AG09319 (cell line): ENCODE measurements around the gene ERC1.

Source experiments
- DNase-seq: peaks from one replicate; pipeline ENCODE4 v3.0.0-alpha.2; 2010; ENCODE audit warnings: low read depth; ENCODE audit errors: extremely low read depth
- TF ChIP-seq, protein P1 (sequence below): IDR thresholded peaks from 2 replicates; pipeline ENCODE4 v1.5.1; 2011; ENCODE audit warnings: low read depth, mild to moderate bottlenecking, inconsistent platforms, low read length, moderate library complexity

Gene ERC1

DNA sequence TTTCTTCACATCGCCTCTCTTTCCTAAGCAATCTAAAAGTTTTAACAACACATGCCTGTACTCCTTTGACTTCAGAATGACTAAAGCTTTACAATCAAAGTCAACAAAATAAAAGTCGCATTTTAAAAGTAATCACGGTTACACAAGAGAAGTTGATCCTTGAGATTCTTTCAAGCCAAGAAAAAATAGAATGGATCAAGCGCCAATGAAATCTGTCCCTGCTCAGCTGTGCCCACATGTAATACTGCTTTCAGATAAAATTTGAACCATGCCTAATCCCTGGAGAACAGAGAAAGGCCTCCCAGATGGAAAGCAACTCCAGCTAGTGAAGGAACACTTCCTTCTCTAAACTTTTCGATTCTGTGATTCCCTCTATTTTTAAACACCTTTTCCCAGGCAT, 490.3 kb downstream of the ERC1 start:
- DNase-seq = no peak
- TF ChIP-seq, protein P1, sequence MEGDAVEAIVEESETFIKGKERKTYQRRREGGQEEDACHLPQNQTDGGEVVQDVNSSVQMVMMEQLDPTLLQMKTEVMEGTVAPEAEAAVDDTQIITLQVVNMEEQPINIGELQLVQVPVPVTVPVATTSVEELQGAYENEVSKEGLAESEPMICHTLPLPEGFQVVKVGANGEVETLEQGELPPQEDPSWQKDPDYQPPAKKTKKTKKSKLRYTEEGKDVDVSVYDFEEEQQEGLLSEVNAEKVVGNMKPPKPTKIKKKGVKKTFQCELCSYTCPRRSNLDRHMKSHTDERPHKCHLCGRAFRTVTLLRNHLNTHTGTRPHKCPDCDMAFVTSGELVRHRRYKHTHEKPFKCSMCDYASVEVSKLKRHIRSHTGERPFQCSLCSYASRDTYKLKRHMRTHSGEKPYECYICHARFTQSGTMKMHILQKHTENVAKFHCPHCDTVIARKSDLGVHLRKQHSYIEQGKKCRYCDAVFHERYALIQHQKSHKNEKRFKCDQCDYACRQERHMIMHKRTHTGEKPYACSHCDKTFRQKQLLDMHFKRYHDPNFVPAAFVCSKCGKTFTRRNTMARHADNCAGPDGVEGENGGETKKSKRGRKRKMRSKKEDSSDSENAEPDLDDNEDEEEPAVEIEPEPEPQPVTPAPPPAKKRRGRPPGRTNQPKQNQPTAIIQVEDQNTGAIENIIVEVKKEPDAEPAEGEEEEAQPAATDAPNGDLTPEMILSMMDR = no peak

DNA sequence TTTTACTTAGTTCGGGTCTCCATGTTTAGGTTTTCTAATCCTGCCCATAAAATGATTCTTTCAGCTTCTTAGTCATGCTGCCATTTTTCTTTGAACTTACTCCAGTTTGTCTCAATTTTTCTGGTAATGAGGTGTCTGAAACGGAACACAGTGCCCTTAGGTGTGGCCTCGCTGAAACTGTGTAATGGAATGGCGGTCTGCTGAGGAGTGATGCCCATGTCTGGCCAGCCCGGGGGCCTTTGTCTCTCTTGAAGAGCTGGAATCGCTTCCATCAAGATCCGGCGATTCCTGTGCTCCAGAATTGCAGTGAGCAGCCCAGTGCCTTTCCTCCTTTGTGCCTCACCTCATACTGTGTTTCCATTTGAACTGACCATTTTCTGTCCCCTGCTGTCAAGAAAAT, 490.9 kb downstream of the ERC1 start:
- TF ChIP-seq, protein P1 = no peak
- DNase-seq = no peak

DNA sequence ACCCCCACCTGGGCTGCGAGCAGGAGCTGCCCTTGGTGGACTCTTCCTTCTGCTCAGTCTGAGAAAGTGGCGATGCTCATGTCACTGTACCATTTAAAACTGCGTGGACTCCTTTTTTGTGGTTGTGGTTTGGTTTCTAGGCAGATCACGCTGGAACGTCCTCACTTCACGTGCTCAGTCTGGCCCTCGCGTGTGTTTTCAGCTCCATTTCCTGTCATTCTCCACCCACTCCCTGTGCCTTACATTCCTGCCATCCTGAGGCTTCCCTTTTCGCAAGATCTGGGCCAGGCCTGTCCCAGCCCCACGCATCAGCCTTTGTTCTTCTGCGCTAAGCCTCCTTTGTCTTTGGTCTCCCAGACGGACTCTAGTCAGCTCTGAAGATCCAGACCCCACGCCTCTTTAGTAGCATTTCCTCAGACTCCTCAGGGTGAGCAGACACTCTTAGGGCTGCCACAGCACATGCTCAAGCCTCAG, 497.9 kb downstream of the ERC1 start:
- no peak for DNase-seq
- TF ChIP-seq, protein P1 = no peak

DNA sequence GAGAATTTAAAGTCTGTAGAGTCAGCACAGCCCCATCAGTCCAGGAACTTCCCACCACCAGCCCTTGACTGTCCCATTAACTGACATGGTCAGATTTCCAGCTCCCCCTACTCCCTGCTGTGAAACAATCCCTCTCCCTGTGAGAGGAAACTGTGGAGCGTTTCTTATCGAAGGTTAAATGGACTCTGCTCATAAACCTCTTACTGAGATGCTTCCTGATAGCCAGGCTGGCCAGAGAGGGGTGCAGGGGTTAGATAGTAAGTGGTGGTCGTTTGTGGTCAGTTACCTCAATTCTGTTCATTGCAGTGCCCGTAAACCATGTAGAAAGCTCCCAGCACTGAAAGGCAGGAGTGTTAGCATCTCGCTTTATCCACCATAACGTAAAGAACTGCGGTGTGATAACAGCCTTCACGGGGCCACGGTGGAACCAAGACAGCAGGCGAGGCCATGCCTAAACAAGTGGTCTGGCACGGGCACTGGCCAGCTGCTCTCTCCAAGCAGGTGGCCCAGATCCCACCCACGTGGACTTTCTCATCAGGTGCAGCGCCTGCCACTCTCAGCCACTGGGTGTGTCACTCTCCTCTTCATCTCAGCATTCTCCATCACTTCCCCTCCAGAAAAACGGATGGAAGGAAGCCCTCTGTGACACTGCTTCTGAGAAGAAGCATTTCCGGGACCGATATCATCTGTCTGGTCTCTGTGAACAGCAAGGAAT, 501.1 kb downstream of the ERC1 start:
- TF ChIP-seq, protein P1 = no peak
- no peak for DNase-seq

DNA sequence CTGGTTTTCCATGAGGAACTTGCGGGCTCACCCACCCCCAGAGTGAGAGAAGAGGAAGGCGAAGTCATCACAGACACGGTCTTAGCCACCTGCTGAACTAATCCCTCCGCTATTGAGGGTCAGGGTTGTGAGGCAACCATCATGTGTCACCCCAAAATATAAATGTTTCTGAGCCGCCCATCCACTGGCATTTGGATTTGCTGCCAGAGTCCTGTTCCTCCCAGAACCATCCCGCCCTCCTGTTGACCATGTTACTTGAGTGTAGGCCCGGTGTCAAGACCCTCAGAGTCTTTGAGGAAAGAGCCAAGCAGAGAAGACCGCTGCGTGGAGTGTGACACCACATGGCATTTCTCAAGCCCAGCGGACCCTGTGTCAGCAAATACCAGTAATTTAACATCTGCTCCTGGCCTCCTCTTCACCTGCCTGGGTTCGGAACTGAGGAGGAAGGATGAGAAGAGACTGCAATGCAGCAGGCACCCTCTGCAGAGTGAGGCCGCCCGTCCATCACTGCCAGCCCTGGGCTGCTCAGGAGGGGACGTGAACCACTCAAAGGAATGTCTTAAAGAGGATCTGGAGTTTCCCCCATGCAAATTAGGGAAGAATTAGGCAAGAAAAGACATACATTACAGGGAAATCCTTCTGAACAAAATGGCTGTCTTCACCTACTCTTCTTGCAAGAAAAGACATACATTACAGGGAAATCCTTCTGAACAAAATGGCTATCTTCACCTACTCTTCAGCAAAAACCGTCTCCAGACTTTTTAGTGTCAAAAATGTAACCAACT, 502.9 kb downstream of the ERC1 start:
- TF ChIP-seq, protein P1 = no peak
- DNase-seq = no peak

DNA sequence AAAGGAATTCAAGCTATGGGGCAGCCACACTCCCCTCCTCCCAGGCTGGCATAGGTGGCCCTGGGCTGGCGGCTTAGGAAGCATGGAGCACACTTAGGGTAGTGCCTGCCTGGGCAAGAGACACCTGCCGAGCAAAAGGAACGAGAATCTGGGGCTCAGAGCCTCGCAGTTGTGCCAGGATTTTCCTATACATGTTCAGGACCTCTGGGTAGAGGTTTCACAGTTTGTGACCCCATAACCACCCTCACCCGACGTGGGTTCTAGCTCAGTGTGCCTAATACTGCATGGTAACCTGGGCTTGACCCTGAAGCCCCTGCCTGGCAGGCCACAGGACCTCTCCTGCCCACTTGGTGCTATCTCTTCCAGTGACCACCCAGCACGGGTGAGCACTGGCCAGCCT, 503.8 kb downstream of the ERC1 start:
- DNase-seq = no peak
- TF ChIP-seq, protein P1 = no peak
